Stomach (tissue), 9 donors: ENCODE measurements around the gene ADCK2. TPM values are rescaled to one million over a fixed set of nuclear protein-coding genes. Genes with fewer than 3 reads are reported as not detected.
"Not testable (repeated sequence)": the region's sequence is repeated elsewhere in the genome, so short reads cannot be mapped to it uniquely, and the experiment has no call there.

Experiments used
- DNase-seq, 2 donors: peaks; one replicate each; pipeline versions ENCODE4 v3.0.0 to v3.0.0-alpha.2; 2013 to 2019
- H3K27ac ChIP-seq, 5 donors: fragments of 200-600 bp in 4 of 5; sonication (generic) in 4 of 5; one replicate each; pipeline ENCODE4 v1.5.1; 2013 to 2019; ENCODE audit warnings: mild to moderate bottlenecking in 1 of 5, moderate library complexity in 1 of 5
- H3K27me3 ChIP-seq, 3 donors: fragments of 200-600 bp; sonication (generic); one replicate each; pipeline ENCODE4 v1.5.1; 2017 to 2019; ENCODE audit warnings: mixed run types in 1 of 3
- H3K36me3 ChIP-seq, 4 donors: fragments of 200-600 bp; sonication (generic); 1 replicate in 3 of 4; 2 replicates in 1 of 4; pipeline ENCODE4 v1.5.1; 2016 to 2019
- H3K4me1 ChIP-seq, 4 donors: fragments of 200-600 bp; sonication (generic); one replicate each; pipeline ENCODE4 v1.5.1; 2016 to 2019
- H3K4me3 ChIP-seq, 4 donors: fragments of 200-600 bp; sonication (generic) in 3 of 4; one replicate each; pipeline ENCODE4 v1.5.1; 2016 to 2019; ENCODE audit warnings: mild to moderate bottlenecking in 1 of 4
- H3K9me3 ChIP-seq, 4 donors: fragments of 200-600 bp; sonication (generic); one replicate each; pipeline ENCODE4 v1.5.1; 2016 to 2019
- CTCF ChIP-seq, 7 experiments: fragments of 450-650 bp in 4 of 7; fragments of 200-600 bp in 3 of 7; sonication (generic) in 3 of 7; IDR thresholded peaks; one replicate each; pipeline ENCODE4 v1.5.1; 2016 to 2019; ENCODE audit warnings: antibody characterized with exemption in 7 of 7, control low read depth in 2 of 7, mild to moderate bottlenecking in 1 of 7
- EP300 ChIP-seq: sonication (generic); formaldehyde crosslinking; IDR thresholded peaks from one replicate; pipeline ENCODE4 v1.6.1; 2017; ENCODE audit warnings: antibody characterized with exemption
- POLR2A ChIP-seq, 4 donors: fragments of 450-650 bp; IDR thresholded peaks; one replicate each; pipeline ENCODE4 v1.6.1; 2016; ENCODE audit warnings: antibody characterized with exemption in 4 of 4, control low read depth in 2 of 4, mild to moderate bottlenecking in 1 of 4, moderate library complexity in 1 of 4
- POLR2AphosphoS5 ChIP-seq, 3 donors: sonication (generic); formaldehyde crosslinking; IDR thresholded peaks; one replicate each; pipeline ENCODE4 v1.6.1; 2016; ENCODE audit warnings: antibody characterized with exemption in 3 of 3
- WGBS, 5 donors: extraction: QIAGEN DNeasy Blood & Tissue Kit in 3 of 5; methylation state at CpG; one replicate each; pipeline versions ENCODE4 v1.1.5 to v1.1.7; 2013 to 2018; 5-methylcytosine and 5-hydroxymethylcytosine counted together
- intact Hi-C: fragments of 100-400 bp; cut with DNase I; formaldehyde crosslinking; loops from one replicate; pipeline ENCODE4 v1.15.1; 2023; ENCODE audit warnings: low total_unique reads
- polyA plus RNA-seq, 3 donors: library from polyadenylated mRNA; stranded (reverse); fragments of 200-250 nt; gene quantifications; one replicate each; pipeline ENCODE4 v1.2.3, GENCODE V29; 2013
- small RNA-seq, 4 donors: library from RNA; depleted of rRNA; stranded (forward); fragments of <200 nt; gene quantifications; one replicate each; pipeline ENCODE3, GENCODE V24; 2016
- total RNA-seq, 5 donors: library from RNA; depleted of rRNA; stranded (reverse); fragments of >200 nt; gene quantifications; one replicate each; pipeline versions ENCODE4 v1.1.0 to v1.2.3, GENCODE V29; 2014 to 2016
- donor health status: healthy with polysubstance abuse.
- donor health status: Bipolar disorder and iron deficiency.
- donor health status: healthy.

ADCK2 gene
- total and polyA plus RNA-seq, 8 donors: 2.7 to 62.3 (median 20.7) TPM

GRCh38 chr7:140738280-140738679 is 65.5 kb downstream of the ADCK2 start:
- Histone ChIP-seq H3K27ac (no peak overlapping the region), H3K4me1 (peaks cover 0 to 11% (median 0%) of the 10 kb centered on the region in 4 donors), H3K36me3 (peaks cover 10 to 54% (median 51%) of the 10 kb centered on the region in 4 donors), H3K27me3 (no peaks in the 10 kb centered on the region), H3K4me3 (no peak overlapping the region), H3K9me3 (no peaks in the 10 kb centered on the region)
- DNase-seq: no peak
- intact Hi-C loops: no loop called here
- TF ChIP-seq CTCF (IDR thresholded peaks at IDR 0.05) (no peak), POLR2AphosphoS5 (IDR thresholded peaks at IDR 0.05) (no peak), POLR2A (IDR thresholded peaks at IDR 0.05) (no peak), EP300 (no peak)

DNA sequence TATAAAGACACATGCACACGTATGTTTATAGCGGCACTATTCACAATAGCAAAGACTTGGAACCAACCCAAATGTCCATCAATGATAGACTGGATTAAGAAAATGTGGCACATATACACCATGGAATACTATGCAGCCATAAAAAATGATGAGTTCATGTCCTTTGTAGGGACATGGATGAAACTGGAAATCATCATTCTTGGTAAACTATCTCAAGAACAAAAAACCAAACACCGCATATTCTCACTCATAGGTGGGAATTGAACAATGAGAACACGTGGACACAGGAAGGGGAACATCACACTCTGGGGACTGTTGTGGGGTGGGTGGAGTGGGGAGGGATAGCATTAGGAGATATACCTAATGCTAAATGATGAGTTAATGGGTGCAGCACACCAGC is 70.5 kb downstream of the ADCK2 start:
- WGBS, 5 donors: 73 to 100% (median 96%) methylated on average over 2 of the region's 4 CpGs

GRCh38 chr7:140744005-140744404 is 71.3 kb downstream of the ADCK2 start:
- DNase-seq: peak in 1 of 2 donors; percentile 7

More for the DNA sequence above, 70.5 kb downstream of the ADCK2 start:
- intact Hi-C loops, H3K9me3 ChIP-seq, H3K27me3 ChIP-seq, H3K27ac ChIP-seq, H3K4me3 ChIP-seq, DNase-seq: not testable (repeated sequence)
- H3K36me3 ChIP-seq: peaks cover 10 to 59% (median 47%) of the 10 kb centered on the region in 4 donors
- H3K4me1 ChIP-seq: peaks cover 0 to 11% (median 0%) of the 10 kb centered on the region in 4 donors

More at GRCh38 chr7:140744005-140744404, 71.3 kb downstream of the ADCK2 start:
- Histone ChIP-seq H3K4me1 (peaks cover 0 to 11% (median 0%) of the 10 kb centered on the region in 4 donors), H3K27me3 (no peaks in the 10 kb centered on the region), H3K36me3 (peaks cover 2 to 59% (median 47%) of the 10 kb centered on the region in 4 donors), H3K4me3 (no peak overlapping the region), H3K9me3 (no peaks in the 10 kb centered on the region), H3K27ac (no peak overlapping the region)
- no peak for TF ChIP-seq EP300
- 83 to 92% (median 89%) methylated on average over 2 of the region's 2 CpGs for WGBS, 5 donors
- intact Hi-C loops: no loop called here

Small RNAs within 50 kb of the gene (small RNA-seq; reads per million reads assigned to genes)
- 0 reads per million in 4 donors for gene RN7SL771P

Other genes with a start within 250 kb of the ADCK2 start
- 100 to 1,000 TPM in 1 of 5 donors, 10 to 100 TPM in 4; 21.0 to 102 (median 73.9) TPM for gene MKRN1, start 193.4 kb upstream of the ADCK2 start, total RNA-seq
- 10 to 100 TPM; 35.2 to 57.4 (median 42.1) TPM for gene MKRN1, start 193.4 kb upstream of the ADCK2 start, polyA plus RNA-seq
- 10 to 100 TPM in 1 of 5 donors, 1 to 10 TPM in 4; 4.1 to 17.8 (median 6.2) TPM for gene DENND2A, start 32.1 kb upstream of the ADCK2 start, total RNA-seq
- 10 to 100 TPM in 1 of 3 donors, 1 to 10 TPM in 2; 1.8 to 11.5 (median 8.3) TPM for gene DENND2A, start 32.1 kb upstream of the ADCK2 start, polyA plus RNA-seq
- 100 to 1,000 TPM in 1 of 5 donors, 10 to 100 TPM in 4; 25.2 to 104 (median 89.3) TPM for gene NDUFB2, start 23.8 kb downstream of the ADCK2 start, total RNA-seq
- 100 to 1,000 TPM; 311 to 608 (median 464) TPM for gene NDUFB2, start 23.8 kb downstream of the ADCK2 start, polyA plus RNA-seq